Astrocyte of the hippocampus (primary cell): Measurements from ENCODE around the gene GRID2IP.
"Not testable (repeated sequence)": the region's sequence is repeated elsewhere in the genome, so short reads cannot be mapped to it uniquely, and the experiment has no call there.

Experiments used
- DNase-seq: peaks from one replicate; pipeline ENCODE4 v3.0.0; 2011; ENCODE audit warnings: low read depth, low spot score

The GRID2IP gene

DNA sequence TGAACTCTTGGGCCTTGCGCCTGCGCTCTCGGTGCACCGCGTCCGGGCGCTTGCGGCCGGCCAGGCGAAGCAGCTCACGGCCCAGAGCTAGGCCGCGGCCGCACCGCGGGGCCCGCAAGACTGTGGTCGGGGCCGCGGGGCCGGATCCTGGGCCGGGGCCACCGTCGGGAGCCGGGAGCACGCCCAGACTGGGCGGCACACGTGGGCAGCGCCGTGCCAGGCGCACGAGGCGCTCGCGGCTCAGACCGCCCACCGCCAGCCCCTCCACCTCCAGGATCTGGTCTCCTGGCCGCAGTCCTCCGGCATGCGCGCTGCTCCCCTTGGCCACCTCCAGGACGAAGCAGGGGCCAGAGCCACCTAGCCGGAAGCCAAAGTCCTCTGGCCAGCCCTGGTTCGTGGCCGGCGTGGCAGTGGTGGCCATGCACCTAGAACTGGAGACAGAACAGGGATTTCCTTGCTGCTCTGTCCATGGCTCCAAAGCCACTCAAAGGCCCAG, at the start of gene GRID2IP:
Gene GRID2IP (minus strand): TSS at position 446 of the 496 bp plus-strand sequence. CDS start 25 bp downstream, at position 421.
- DNase-seq = no peak

DNA sequence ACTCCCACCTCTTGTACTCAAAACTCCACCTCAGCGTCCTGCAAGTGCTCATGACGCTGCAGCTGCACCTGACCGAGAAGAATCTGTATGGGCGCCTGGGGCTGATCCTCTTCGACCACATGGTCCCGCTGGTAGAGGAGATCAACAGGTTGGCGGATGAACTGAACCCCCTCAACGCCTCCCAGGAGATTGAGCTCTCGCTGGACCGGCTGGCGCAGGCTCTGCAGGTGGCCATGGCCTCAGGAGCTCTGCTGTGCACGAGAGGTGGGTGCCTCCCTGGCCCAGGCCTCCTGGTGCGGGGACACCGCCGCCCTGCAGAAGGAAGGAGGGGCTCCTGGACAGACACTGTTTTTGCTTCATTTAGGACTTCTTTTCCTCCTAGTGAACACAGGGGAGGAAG, 48.8 kb upstream of the GRID2IP start:
- no peak for DNase-seq

DNA sequence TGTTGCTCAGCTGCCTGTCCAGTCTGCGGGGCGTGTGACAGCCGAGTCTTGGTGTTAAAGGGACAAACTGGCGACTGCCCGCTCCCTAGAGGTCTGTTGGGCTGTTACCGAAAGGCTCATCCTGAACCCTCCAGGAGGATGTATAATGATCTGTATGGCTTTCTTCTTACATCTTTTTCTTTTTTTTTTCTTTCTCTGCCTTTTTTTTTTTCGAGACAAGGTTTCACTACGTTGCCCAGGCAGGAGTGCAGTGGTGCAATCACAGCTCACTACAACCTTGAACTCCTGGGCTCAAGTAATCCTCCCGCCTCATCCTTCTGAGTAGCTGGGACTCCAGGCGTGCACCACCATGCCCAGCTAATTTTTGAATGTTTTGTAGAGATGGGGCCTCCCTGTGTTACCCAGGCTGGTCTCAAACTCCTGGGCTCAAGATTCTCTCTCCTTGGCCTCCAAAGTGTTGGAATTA, 39.4 kb upstream of the GRID2IP start:
- no peak for DNase-seq

DNA sequence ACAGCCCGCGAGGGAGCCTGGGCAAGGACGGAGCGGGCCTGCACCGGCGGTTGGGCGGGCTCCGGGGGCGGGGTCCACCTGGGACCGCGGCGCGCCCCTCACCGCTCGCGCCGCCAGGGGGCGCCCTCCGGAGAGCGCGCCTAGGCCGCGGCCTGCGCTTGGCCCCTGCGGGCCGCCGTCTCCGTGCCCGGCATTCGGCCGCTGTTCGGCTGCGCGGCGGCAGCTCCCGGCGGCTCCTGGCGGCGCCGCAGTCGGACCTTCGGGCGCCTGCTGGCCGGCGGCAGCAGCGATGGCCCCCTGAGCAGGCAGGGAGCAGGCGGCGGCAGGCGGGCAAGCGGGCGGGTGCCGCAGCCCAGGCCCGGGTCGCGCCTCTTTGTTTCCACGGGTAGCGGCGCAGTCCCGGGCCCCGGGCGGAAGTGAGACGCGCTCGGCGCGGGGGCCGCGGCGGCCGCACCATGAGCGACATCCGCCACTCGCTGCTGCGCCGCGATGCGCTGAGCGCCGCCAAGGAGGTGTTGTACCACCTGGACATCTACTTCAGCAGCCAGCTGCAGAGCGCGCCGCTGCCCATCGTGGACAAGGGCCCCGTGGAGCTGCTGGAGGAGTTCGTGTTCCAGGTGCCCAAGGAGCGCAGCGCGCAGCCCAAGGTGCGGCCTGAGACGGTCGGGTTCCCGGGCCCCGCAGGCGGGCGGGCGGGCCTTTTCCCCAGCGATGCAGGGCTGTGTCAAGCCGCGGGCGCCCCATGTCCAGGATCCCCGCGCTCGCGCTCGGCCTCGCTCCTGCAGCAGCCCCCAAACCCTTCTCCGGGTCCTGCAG, 38.8 kb upstream of the GRID2IP start, which contains the start of gene INTS15:
Gene INTS15 (plus strand): TSS at position 193 of the 816 bp plus-strand sequence. CDS start 263 bp downstream, at position 456.
- peak; percentile 96 for DNase-seq

DNA sequence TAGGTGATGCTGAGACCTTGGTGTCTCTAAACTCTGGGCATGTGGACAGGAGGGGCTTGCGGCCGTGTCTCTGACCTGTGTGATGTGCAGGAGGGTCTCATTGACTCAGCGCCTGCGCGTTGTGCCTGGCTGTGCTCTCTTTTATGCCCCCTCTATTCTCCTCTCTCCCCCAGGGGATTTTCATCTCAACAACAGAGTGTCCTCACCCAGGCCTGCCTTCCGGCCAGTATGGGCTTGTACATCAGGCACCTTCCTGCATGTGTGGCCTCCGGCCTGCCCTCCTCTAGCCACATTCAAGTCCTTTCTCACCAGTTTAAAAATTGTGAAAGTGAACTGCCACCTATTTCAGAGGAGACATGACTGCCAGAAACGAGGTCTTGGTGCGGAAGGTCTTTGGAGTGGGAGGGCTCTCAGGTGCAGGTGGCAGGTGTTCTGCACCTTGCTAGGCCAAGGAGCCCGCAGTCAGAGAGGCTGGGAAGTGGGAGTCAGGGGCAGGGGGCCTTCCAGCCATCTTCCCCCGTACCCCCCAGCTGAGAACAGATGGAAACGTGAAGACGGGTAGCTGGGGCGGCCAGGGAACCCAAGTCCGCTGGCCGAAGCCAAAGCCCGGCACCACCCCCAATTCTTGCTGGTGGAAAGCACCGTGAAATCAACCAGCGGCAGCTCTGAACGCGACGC, 38.0 kb upstream of the GRID2IP start:
- DNase-seq = no peak

DNA sequence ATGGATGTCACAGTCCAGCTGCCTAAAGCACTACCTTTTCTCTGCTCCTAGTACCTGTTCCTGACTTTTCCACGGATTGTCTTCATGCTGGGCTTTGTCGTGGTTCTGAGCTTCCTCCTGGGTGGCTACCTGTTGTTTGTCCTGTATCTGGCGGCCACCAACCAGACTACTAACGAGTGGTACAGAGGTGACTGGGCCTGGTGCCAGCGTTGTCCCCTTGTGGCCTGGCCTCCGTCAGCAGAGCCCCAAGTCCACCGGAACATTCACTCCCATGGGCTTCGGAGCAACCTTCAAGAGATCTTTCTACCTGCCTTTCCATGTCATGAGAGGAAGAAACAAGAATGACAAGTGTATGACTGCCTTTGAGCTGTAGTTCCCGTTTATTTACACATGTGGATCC, 37.3 kb upstream of the GRID2IP start:
- no peak for DNase-seq

DNA sequence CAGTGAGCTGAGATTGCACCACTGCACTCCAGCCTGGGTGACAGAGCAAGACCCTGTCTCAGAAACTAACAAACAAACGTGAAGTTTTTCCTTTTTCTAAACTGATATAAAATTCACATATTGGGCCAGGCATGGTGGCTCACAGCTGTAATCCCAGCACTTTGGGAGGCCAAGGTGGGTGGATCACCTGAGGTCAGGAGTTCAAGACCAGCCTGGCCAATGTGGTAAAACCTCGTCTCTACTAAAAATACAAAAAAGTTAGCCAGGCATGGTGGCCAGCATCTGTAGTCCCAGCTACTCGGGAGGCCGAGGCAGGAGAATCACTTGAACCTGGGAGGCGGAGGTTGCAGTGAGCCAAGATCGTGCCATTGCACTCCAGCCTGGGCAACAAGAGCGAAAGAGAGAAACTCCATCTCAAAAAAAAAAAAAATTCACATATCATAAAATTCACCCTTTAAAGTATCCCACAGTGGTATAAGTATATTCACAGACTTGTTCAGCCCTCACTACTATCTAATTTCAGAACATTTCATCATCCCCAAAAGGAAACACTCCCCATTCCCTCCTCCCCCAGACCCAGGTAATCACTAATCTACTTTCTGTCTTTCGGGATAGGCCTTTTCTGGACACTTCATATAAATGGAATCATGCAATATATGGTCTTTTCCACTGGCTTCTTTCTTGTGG, 34.6 kb upstream of the GRID2IP start:
- DNase-seq = not testable (repeated sequence)

DNA sequence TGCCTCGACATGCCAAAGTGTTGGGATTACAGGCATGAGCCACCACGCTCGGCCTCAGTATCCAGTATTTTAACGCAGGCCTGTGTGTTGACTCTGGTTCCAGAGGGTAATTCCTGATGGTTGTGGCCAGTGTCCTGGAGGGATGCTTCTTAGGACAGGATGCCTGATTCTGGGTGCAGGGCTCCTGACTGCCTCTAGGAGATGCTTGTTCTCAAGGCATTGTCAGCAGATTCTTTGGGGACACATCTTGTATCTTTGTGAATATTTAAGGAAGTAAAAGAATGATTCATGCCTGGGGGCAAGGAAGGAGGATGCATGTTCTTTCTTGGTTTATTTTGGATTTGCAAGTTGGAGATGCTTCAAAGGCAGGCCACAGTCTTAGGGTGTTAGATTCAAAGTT, 28.2 kb upstream of the GRID2IP start:
- DNase-seq = no peak

DNA sequence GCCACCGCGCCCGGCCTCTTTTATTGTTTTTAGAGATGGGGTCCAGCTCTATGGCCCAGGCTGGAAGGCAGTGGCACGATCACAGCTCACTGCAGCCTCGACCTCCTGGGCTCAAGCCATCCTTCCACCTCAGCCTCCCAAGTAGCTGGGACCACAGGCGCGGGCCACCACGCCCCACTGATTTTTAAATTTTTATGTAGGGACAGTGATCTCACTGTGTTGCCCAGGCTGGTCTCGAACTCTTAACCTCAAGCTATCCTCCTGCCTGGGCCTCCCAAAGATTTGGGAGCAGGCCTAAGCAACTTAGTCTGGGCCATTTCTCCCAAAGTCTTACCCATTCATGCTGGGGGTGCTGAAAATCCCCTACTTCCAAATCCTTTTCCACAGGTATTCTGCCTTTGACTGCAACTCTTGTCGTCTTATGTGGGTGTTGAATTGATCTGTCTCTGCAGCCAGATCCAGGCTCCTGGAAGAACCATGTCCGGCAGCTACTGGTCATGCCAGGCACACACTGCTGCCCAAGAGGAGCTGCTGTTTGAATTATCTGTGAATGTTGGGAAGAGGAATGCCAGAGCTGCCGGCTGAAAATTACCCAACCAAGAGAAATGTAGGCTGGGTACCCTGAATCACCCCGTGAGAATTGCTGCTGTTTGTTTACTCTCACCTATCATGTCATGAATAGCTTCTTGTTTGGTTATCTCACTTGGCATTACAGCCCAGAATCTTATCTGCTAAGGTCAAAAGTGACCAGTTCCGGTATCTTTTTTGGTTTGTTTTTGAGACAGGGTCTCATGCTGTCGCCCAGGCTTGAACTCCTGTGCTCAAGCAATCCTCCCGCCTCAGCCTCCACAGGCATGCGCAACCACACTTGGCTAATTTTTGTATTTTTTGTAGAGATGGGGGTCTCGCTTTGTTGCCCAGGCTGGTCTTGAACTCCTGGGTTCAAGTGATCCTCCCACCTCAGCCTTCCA, 27.1 kb upstream of the GRID2IP start:
- DNase-seq = no peak

DNA sequence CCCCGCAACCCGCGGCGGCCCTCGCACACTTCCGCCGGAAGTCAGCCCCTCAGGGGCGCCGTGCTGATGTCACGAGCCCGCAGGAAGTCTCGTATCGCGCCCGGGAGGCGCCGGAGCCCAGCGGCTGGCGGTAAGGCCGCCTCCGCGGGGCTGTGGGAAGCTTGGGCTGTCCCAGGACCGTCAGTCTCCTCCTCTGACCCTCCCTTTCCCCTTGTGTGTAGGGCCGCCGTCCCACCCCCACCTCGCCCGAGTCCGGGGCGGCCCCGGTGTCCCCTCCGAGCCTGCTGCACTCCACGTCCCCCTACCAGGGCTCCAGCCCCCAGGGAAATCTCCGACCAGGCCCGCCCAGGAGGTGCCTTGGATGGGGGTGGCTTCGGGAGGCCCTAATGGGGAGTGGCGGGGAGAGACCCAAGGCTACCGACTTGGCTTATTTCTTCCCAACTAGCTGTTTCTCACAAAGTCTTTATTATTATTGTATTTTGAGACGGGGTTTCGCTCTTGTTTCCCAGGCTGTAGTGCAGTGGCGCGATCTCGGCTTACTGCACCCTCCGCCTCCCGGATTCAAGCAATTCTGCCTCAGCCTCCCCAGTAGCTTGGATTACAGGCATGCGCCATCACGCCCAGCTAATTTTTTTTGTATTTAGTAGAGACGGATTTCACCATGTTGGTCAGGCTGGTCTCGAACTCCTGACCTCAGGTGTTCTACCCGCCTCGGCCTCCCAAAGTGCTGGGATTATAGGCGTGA, 26.3 kb upstream of the GRID2IP start, which contains the start of gene ZDHHC4:
Gene ZDHHC4 (plus strand): TSS at position 86 of the 745 bp plus-strand sequence. CDS start 3,108 bp downstream, outside the sequence.
- DNase-seq = peak; percentile 97

DNA sequence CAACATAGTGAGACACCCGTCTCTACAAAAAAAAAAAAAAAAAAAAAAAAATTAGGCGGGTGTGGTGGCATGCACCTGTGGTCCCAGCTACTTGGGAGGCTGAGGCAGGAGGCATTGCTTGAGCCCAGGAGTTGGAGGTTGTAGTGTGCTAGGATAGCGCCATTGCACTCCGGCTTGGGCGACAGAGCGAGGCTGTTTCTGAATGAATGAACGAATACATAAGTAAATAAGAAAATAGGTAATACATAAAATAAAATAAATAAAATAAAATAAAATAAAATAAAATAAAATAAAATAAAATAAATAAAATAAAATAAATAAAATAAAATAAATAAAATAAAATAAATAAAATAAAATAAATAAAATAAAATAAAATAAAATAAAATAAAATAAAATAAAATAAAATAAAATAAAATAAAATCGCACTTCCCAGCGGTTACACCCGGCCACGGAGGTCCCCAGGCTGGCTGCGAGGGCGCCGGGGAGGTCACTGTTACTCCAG, 25.7 kb upstream of the GRID2IP start:
- DNase-seq = not testable (repeated sequence)

DNA sequence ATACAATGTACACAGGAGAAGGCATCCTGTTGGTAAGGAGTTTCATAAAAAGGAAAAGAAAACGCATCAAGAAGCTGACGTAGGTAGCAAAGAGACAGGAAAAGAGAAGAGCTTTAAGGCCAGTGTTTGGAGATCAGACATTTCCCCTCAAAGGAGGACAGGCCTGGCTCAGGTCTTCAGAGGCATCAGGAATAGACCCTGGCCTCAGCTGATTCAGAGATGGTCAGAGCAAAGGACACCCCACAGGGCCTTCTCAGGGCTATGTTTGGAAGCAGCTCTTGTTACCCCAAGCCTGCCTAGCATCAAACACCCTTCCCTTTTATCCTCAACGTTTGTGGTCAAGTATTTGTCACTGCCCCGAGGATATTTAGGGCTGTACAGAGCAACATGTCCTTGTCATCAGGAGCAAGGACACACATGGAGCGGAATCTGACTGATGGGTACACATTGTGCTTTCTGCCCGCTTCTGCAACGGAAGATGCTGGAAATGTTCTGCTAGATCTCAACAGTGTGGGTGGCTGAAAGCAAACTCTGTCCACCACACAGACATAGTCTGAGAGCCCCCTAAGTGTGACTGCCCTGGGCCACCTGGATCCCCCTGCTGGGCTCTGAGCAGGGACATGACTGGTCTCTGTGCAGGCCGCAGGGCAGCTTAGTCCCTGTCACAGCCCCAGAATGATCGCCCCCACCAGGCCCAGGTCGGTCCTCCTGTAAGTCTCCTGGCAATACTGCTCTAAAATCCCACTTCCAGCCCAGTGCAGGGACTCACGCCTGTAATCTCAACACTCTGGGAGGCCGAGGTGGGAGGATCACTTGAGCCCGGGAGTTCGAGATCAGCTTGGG, 25.0 kb upstream of the GRID2IP start:
- DNase-seq = no peak

DNA sequence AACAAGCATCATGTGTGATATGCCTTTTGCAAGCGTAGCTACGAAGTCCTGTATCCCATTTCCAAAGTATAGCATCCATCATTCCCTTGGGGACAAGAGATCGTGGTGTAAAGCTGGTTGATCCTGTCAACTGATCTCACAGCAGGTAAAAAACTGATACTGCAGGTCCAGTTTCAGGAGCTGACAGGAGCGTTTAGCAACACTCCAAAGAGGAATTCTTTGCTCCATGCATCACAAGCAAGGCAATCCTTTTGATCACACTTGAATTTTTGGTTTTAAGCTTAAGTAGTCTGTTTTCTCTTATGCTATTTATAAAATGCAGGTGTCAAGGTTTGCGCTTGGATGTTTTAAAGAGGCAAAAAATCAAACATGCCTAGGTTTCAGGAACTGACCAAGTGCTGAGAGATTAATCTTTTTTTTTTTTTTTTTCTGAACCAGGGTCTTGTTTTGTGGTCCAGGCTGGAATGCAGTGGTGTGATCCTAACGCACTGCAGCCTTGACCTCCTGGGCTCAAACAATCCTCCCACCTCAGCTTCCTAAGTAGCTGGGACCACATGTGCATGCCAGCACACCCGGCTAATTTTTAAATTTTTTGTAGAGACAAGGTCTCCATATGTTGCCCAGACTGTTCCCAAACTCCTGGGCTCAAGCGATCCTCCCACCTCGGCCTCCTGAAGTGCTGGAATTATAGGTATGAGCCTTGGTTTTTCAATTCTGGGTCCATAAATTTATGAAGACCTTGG, 24.2 kb upstream of the GRID2IP start:
- no peak for DNase-seq

DNA sequence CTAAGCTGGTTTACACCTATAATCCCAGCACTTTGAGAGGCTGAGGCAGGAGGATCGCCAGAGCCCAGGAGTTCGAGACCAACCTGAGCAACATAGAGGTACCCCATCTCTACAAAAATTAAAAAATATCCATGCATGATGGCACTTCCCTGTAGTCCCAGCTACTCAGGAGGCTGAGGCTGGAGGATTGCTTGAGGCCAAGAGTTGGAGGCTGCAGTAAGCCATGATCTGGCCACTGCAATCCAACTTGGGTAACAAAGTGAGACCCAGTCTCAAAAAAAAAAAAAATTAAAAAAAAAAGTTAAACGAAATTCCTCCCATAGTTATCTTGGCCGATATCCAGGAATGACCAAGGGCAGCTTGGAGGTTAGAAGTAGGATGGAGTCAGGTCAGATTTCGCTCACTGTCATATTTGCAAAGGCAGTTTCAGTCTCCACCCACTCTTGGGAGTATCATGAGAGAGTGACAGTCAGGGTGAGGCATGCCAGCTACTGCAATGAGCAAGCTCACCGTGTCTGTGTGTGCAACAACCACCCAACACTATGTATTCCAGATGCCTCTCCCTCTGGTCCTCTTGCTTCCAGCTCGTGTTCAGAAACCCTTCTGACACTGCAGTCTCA, 20.0 kb upstream of the GRID2IP start:
- no peak for DNase-seq

DNA sequence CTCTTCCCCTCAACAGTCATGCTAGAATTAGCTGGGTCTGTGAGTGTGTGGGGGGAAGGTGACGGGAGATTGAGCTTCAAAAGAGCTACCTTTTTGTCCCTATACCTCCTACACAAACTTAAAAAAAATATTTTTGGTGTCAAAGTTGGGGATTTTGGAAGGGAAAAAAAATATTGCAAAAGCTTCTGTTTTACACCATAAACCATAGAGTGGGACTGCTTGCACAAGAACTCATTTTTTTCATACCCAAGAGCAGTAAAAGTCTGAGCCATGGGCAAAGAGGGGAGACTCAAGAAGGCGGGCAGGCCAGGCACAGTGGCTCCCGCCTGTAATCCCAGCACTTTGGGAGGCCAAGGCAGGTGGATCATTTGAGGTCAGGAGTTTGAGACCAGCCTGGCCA, 16.6 kb upstream of the GRID2IP start:
- no peak for DNase-seq

DNA sequence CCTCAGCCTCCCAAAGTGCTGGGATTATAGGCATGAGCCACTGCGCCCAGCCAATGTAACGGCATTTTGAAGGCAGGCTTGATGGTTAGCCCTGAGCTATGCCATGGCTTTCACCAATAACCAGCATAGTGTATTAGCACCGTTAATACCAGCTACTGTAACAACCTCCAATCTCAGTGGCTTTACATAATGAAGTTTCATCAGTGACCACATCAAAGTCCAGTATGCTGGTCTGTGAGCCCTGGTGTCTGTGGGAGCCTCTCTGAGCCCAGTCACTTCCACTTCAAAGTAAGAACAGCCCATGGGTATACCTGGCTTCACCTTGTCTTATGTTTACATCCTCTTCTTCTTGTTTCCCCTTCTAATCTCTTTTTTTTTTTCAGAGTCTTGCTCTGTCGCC, 14.4 kb upstream of the GRID2IP start:
- DNase-seq = no peak

DNA sequence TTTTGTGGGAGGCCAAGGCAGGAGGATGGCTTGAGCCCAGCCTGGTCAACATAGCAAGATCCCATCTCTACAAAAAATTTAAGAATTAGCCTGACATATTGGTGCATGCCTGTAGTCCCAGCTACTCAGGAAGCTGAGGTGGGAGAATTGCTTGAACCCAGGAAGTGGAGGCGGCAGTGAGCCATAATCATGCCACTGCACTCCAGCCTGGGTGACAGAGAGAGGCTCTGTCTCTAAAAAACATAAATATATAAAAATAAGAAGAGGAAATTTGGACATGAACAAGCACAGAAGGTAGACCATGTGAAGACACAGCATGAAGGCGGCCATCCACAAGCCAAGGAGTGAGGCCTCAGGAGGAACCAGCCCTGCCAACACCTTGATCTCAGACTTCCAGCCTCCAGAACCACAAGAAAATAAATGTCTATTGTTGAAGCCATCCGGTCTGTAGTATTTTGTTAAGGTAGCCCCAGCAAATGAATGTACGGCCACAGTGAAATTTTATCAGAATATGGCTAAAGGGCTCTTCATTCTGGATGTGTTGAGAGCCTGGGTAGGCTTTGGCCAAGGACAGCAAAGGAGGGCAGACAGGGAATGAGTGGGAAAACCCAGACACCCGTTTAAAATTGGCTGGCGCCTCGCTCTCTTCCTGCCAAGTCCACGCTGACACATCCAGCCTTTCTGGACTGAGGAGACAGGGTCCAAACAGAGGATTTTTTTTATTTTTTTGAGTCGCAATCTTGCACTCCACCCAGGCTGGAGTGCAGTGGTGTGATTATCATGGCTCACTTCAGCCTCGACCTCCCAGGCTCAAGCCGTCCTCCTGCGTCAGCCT, 12.9 kb upstream of the GRID2IP start:
- peak; percentile 13 for DNase-seq
